Mesendoderm (in vitro differentiated cells): ENCODE results near the gene TRIM41.
A peak's percentile ranks its signal among the peaks of the same experiment; 100 is the strongest.
"Not testable (repeated sequence)": the region's sequence is repeated elsewhere in the genome, so short reads cannot be mapped to it uniquely, and the experiment has no call there.

Source experiments
- DNase-seq: peaks from one replicate; pipeline ENCODE4 v3.0.0; 2013
- H2AK5ac ChIP-seq: 2 replicates; pipeline ENCODE4 v1.6.1; 2013; ENCODE audit warnings: low read length, inconsistent platforms
- H2BK120ac ChIP-seq: 2 replicates; pipeline ENCODE4 v1.6.1; 2013; ENCODE audit warnings: low read depth, mild to moderate bottlenecking, low read length, moderate library complexity, mixed read lengths
- H2BK15ac ChIP-seq: replicated peaks from 2 replicates; pipeline ENCODE4 v1.6.1; 2013; ENCODE audit warnings: low read depth, mild to moderate bottlenecking, moderate library complexity
- H2BK5ac ChIP-seq: 2 replicates; pipeline ENCODE4 v1.6.1; 2013; ENCODE audit warnings: low read length, inconsistent platforms
- H3K18ac ChIP-seq: 2 replicates; pipeline ENCODE4 v1.6.1; 2013; ENCODE audit warnings: mild to moderate bottlenecking, low read length, mixed read lengths
- H3K23ac ChIP-seq: one replicate; pipeline ENCODE4 v1.6.1; 2013; ENCODE audit warnings: low read length
- H3K27ac ChIP-seq: 2 replicates; pipeline ENCODE4 v1.5.1; 2013; ENCODE audit warnings: low read depth, mild to moderate bottlenecking, inconsistent platforms, low read length, moderate library complexity
- H3K27me3 ChIP-seq: 2 replicates; pipeline ENCODE4 v1.6.1; 2013; ENCODE audit warnings: low read length, control low read depth, mild to moderate bottlenecking, inconsistent platforms; ENCODE audit not compliant: insufficient read depth, poor library complexity
- H3K36me3 ChIP-seq: 2 replicates; pipeline ENCODE4 v1.6.1; 2013; ENCODE audit warnings: low read length, inconsistent platforms; ENCODE audit not compliant: control insufficient read depth, insufficient read depth
- H3K4ac ChIP-seq: one replicate; pipeline ENCODE4 v1.6.1; 2013; ENCODE audit warnings: low read depth, mild to moderate bottlenecking, low read length, moderate library complexity
- H3K4me1 ChIP-seq: 2 replicates; pipeline ENCODE4 v1.6.1; 2013; ENCODE audit warnings: low read depth, low read length, inconsistent platforms; ENCODE audit not compliant: control insufficient read depth
- H3K4me2 ChIP-seq: 2 replicates; pipeline ENCODE4 v1.6.1; 2013; ENCODE audit warnings: low read length
- H3K4me3 ChIP-seq: 2 replicates; pipeline ENCODE4 v1.5.1; 2013; ENCODE audit warnings: mild to moderate bottlenecking, low read length
- H3K56ac ChIP-seq: one replicate; pipeline ENCODE4 v1.6.1; 2013; ENCODE audit warnings: low read length
- H3K79me1 ChIP-seq: 2 replicates; pipeline ENCODE4 v1.6.1; 2013; ENCODE audit warnings: low read length, inconsistent platforms
- H3K79me2 ChIP-seq: 2 replicates; pipeline ENCODE4 v1.6.1; 2013; ENCODE audit warnings: mild to moderate bottlenecking, low read length; ENCODE audit not compliant: control insufficient read depth, insufficient read depth
- H3K9ac ChIP-seq: 2 replicates; pipeline ENCODE4 v1.6.1; 2013; ENCODE audit warnings: low read length, inconsistent platforms
- H4K5ac ChIP-seq: one replicate; pipeline ENCODE4 v1.6.1; 2013; ENCODE audit warnings: low read length
- H4K8ac ChIP-seq: one replicate; pipeline ENCODE4 v1.6.1; 2013; ENCODE audit warnings: low read depth, mild to moderate bottlenecking, control low read depth, low read length, moderate library complexity
- WGBS: extraction: QIAGEN DNeasy Blood & Tissue Kit; methylation state at CpG from one replicate; pipeline ENCODE4 v1.1.7; 2013; ENCODE audit warnings: low lambda C conversion rate, missing lambda C conversion rate; ENCODE audit not compliant: insufficient coverage; ENCODE audit errors: extremely low coverage; 5-methylcytosine and 5-hydroxymethylcytosine counted together

The TRIM41 gene

DNA sequence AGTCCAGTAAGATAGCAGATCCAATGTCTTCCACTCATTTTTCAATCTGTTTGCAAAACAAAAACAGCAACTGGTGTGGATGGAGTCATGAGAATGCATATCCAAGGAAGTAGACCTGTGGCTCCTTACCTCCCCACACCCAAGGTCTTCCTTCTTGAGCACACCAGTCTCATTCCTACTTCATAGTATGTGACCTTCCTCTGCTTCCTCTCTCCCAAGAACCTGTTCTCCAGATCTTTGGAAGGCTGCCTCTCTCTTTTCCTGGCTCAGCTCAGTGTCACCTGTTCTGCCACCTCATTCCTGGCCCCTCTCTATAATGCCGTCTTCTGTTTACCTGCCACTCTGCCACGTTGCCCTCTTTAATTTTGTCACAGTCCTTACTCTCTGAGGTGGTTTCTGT, 10.1 kb upstream of the TRIM41 start:
- H3K27ac ChIP-seq = no peak overlapping the region
- H3K79me2 ChIP-seq = no peaks in the 10 kb centered on the region
- no peaks in the 10 kb centered on the region for H3K27me3 ChIP-seq
- H3K9ac ChIP-seq = no peak overlapping the region
- H2BK120ac ChIP-seq = no peak overlapping the region
- H3K23ac ChIP-seq = no peak overlapping the region
- no peak overlapping the region for H2BK5ac ChIP-seq
- no peak for DNase-seq
- H3K4me3 ChIP-seq = no peak overlapping the region
- no peak overlapping the region for H2BK15ac ChIP-seq
- WGBS = no CpG with 5 or more reads among the region's 2 CpGs
- no peak overlapping the region for H3K56ac ChIP-seq
- H3K36me3 ChIP-seq = no peaks in the 10 kb centered on the region
- H4K5ac ChIP-seq = no peak overlapping the region
- no peak overlapping the region for H2AK5ac ChIP-seq
- H3K79me1 ChIP-seq = no peaks in the 10 kb centered on the region
- no peak overlapping the region for H3K4ac ChIP-seq
- no peak overlapping the region for H3K4me2 ChIP-seq
- H3K18ac ChIP-seq = no peak overlapping the region
- H4K8ac ChIP-seq = no peak overlapping the region
- no peaks in the 10 kb centered on the region for H3K4me1 ChIP-seq

- H3K27me3 ChIP-seq, H4K5ac ChIP-seq, H2BK5ac ChIP-seq, H3K56ac ChIP-seq, H3K23ac ChIP-seq, H3K79me1 ChIP-seq, H2BK15ac ChIP-seq, H3K36me3 ChIP-seq, H3K4me2 ChIP-seq, H3K79me2 ChIP-seq, DNase-seq, H3K9ac ChIP-seq, H3K4me3 ChIP-seq, H2BK120ac ChIP-seq, H3K4ac ChIP-seq, H3K18ac ChIP-seq, H4K8ac ChIP-seq, H2AK5ac ChIP-seq, H3K27ac ChIP-seq, H3K4me1 ChIP-seq: not testable (repeated sequence)
- WGBS = no CpG with 5 or more reads among the region's 10 CpGs
These were observed 8.8 kb upstream of the TRIM41 start for GRCh38 chr5:181214249-181214648.

GRCh38 chr5:181215997-181216989, 6.8 kb upstream of the TRIM41 start:
- Histone ChIP-seq H2BK15ac (no peak overlapping the region), H3K79me2 (no peaks in the 10 kb centered on the region), H2BK5ac (no peak overlapping the region), H3K27me3 (no peaks in the 10 kb centered on the region), H4K8ac (no peak overlapping the region), H3K4me2 (no peak overlapping the region), H3K4me1 (no peaks in the 10 kb centered on the region), H4K5ac (no peak overlapping the region), H3K79me1 (no peaks in the 10 kb centered on the region), H3K18ac (no peak overlapping the region), H3K36me3 (no peaks in the 10 kb centered on the region), H3K4ac (no peak overlapping the region), H3K23ac (no peak overlapping the region), H2BK120ac (no peak overlapping the region), H2AK5ac (no peak overlapping the region), H3K27ac (no peak overlapping the region), H3K9ac (no peak overlapping the region), H3K4me3 (no peak overlapping the region), H3K56ac (no peak overlapping the region)
- DNase-seq = no peak
- no CpG with 5 or more reads among the region's 44 CpGs for WGBS

GRCh38 chr5:181217111-181217802, 5.8 kb upstream of the TRIM41 start:
- Histone ChIP-seq H2BK5ac (no peak overlapping the region), H3K27ac (no peak overlapping the region), H3K23ac (no peak overlapping the region), H3K56ac (peak overlapping the region; percentile 59), H2BK120ac (no peak overlapping the region), H3K4me2 (peak overlapping the region; percentile 82), H3K4ac (no peak overlapping the region), H2BK15ac (no peak overlapping the region), H3K36me3 (no peaks in the 10 kb centered on the region), H3K79me2 (no peaks in the 10 kb centered on the region), H3K18ac (no peak overlapping the region), H3K79me1 (no peaks in the 10 kb centered on the region), H3K27me3 (no peaks in the 10 kb centered on the region), H2AK5ac (no peak overlapping the region), H3K4me1 (peaks cover 1% of the 10 kb centered on the region), H3K4me3 (peak overlapping the region; percentile 24), H4K8ac (no peak overlapping the region), H4K5ac (no peak overlapping the region), H3K9ac (peak overlapping the region; percentile 33)
- peak; percentile 81 for DNase-seq
- no CpG with 5 or more reads among the region's 46 CpGs for WGBS

GRCh38 chr5:181217803-181218062, 5.3 kb upstream of the TRIM41 start:
- no peak overlapping the region for H4K8ac ChIP-seq
- no peak overlapping the region for H3K23ac ChIP-seq
- peak overlapping the region; percentile 33 for H3K9ac ChIP-seq
- peaks cover 1% of the 10 kb centered on the region for H3K4me1 ChIP-seq
- no peaks in the 10 kb centered on the region for H3K79me1 ChIP-seq
- no peak overlapping the region for H2BK120ac ChIP-seq
- DNase-seq = no peak
- WGBS = no CpG with 5 or more reads among the region's 13 CpGs
- H2AK5ac ChIP-seq = no peak overlapping the region
- H2BK15ac ChIP-seq = no peak overlapping the region
- no peak overlapping the region for H3K18ac ChIP-seq
- no peaks in the 10 kb centered on the region for H3K36me3 ChIP-seq
- H3K56ac ChIP-seq = no peak overlapping the region
- H3K4ac ChIP-seq = no peak overlapping the region
- no peak overlapping the region for H3K27ac ChIP-seq
- no peak overlapping the region for H2BK5ac ChIP-seq
- no peaks in the 10 kb centered on the region for H3K27me3 ChIP-seq
- H3K79me2 ChIP-seq = no peaks in the 10 kb centered on the region
- no peak overlapping the region for H4K5ac ChIP-seq
- H3K4me3 ChIP-seq = peak overlapping the region; percentile 24
- peak overlapping the region; percentile 82 for H3K4me2 ChIP-seq
